ENCODE measurements around the gene MSLN.

Gene MSLN

GRCh38 chr16:794853-795466 is 34.4 kb downstream of the MSLN start:
- no peak for FAIRE-seq

- FAIRE-seq, result no peak
Measured at GRCh38 chr16:795580-796229, 35.2 kb downstream of the MSLN start.

GRCh38 chr16:796296-797119 is 36.0 kb downstream of the MSLN start:
- no peak for FAIRE-seq

- FAIRE-seq, result no peak
Measured at GRCh38 chr16:797120-797420, 36.5 kb downstream of the MSLN start.

GRCh38 chr16:797686-798085 is 37.2 kb downstream of the MSLN start:
- FAIRE-seq, result no peak

- no peak for FAIRE-seq
Measured at GRCh38 chr16:798666-799065, 38.1 kb downstream of the MSLN start.

- FAIRE-seq, result no peak
Measured at GRCh38 chr16:799111-799947, 38.8 kb downstream of the MSLN start.

- FAIRE-seq, result no peak
Measured at GRCh38 chr16:799948-800833, 39.7 kb downstream of the MSLN start, which contains the start of gene GNG13. Gene GNG13, minus strand, starts transcription at chr16:800734. Its CDS starts 1,657 bp downstream, at chr16:799077.

- FAIRE-seq, result no peak
Measured at GRCh38 chr16:800834-801511, 40.4 kb downstream of the MSLN start.

- no peak for FAIRE-seq
Measured at GRCh38 chr16:801584-802363, 41.2 kb downstream of the MSLN start.

GRCh38 chr16:802461-802860 is 41.9 kb downstream of the MSLN start:
- FAIRE-seq, result no peak

- no peak for FAIRE-seq
Measured at GRCh38 chr16:802914-803753, 42.6 kb downstream of the MSLN start.

- FAIRE-seq, result no peak
Measured at GRCh38 chr16:803754-804080, 43.2 kb downstream of the MSLN start.

- no peak for FAIRE-seq
Measured at GRCh38 chr16:804193-805048, 43.9 kb downstream of the MSLN start.

GRCh38 chr16:805474-805873 is 44.9 kb downstream of the MSLN start:
- FAIRE-seq, result no peak

GRCh38 chr16:807347-808084 is 47.0 kb downstream of the MSLN start:
- FAIRE-seq, result no peak

- no peak for FAIRE-seq
Measured at GRCh38 chr16:808085-808386, 47.5 kb downstream of the MSLN start.

- FAIRE-seq, result no peak
Measured at GRCh38 chr16:813204-813915, 52.8 kb downstream of the MSLN start.
